ENCODE results near the gene SLC1A2.

SLC1A2 gene

GRCh38 chr11:35338921-35339320, 80.4 kb downstream of the SLC1A2 start:
- Mint-ChIP-seq H3K36me3 (ENCODE audit: low read depth) (no peaks in the 10 kb centered on the region), H3K4me3 (no peak overlapping the region), H3K4me1 (peaks cover 44% of the 10 kb centered on the region), H3K27ac (no peak overlapping the region), H3K27me3 (peaks cover 2% of the 10 kb centered on the region), H3K9me3 (no peaks in the 10 kb centered on the region)
- ATAC-seq: no peak
- DNase-seq: no peak

- H3K4me3 Mint-ChIP-seq: no peak overlapping the region
- no peaks in the 10 kb centered on the region for H3K36me3 Mint-ChIP-seq (ENCODE audit: low read depth)
- H3K4me1 Mint-ChIP-seq: peaks cover 35% of the 10 kb centered on the region
- H3K27me3 Mint-ChIP-seq: peaks cover 2% of the 10 kb centered on the region
- no peak for ATAC-seq
- no peak for DNase-seq
- H3K9me3 Mint-ChIP-seq: no peaks in the 10 kb centered on the region
- no peak overlapping the region for H3K27ac Mint-ChIP-seq
Observed at GRCh38 chr11:35337914-35338305, 81.4 kb downstream of the SLC1A2 start.

- H3K27me3 Mint-ChIP-seq: peaks cover 2% of the 10 kb centered on the region
- no peak for DNase-seq
- ATAC-seq: peak; percentile 96
- H3K36me3 Mint-ChIP-seq (ENCODE audit: low read depth): no peaks in the 10 kb centered on the region
- H3K9me3 Mint-ChIP-seq: no peaks in the 10 kb centered on the region
- H3K4me1 Mint-ChIP-seq: peaks cover 35% of the 10 kb centered on the region
- H3K4me3 Mint-ChIP-seq: no peak overlapping the region
- H3K27ac Mint-ChIP-seq: peak overlapping the region; percentile 19
Observed at GRCh38 chr11:35337136-35337913, 82.0 kb downstream of the SLC1A2 start.

- Mint-ChIP-seq H3K4me1 (peaks cover 35% of the 10 kb centered on the region), H3K9me3 (no peaks in the 10 kb centered on the region), H3K27me3 (no peaks in the 10 kb centered on the region), H3K36me3 (ENCODE audit: low read depth) (no peaks in the 10 kb centered on the region), H3K27ac (peak overlapping the region; percentile 19), H3K4me3 (no peak overlapping the region)
- DNase-seq (no peak), ATAC-seq (no peak)
Observed at GRCh38 chr11:35336726-35337125, 82.6 kb downstream of the SLC1A2 start.

GRCh38 chr11:35335226-35335625, 84.1 kb downstream of the SLC1A2 start:
- no peak for ATAC-seq
- no peak overlapping the region for H3K27ac Mint-ChIP-seq
- H3K36me3 Mint-ChIP-seq (ENCODE audit: low read depth): peaks cover 2% of the 10 kb centered on the region
- no peaks in the 10 kb centered on the region for H3K27me3 Mint-ChIP-seq
- no peak for DNase-seq
- no peaks in the 10 kb centered on the region for H3K9me3 Mint-ChIP-seq
- no peak overlapping the region for H3K4me3 Mint-ChIP-seq
- H3K4me1 Mint-ChIP-seq: peaks cover 50% of the 10 kb centered on the region

- DNase-seq (no peak), ATAC-seq (no peak)
- Mint-ChIP-seq H3K27ac (no peak overlapping the region), H3K36me3 (ENCODE audit: low read depth) (peaks cover 2% of the 10 kb centered on the region), H3K9me3 (no peaks in the 10 kb centered on the region), H3K4me1 (peaks cover 56% of the 10 kb centered on the region), H3K27me3 (no peaks in the 10 kb centered on the region), H3K4me3 (no peak overlapping the region)
Observed at GRCh38 chr11:35334385-35335090, 84.8 kb downstream of the SLC1A2 start.

- Mint-ChIP-seq H3K9me3 (no peaks in the 10 kb centered on the region), H3K36me3 (ENCODE audit: low read depth) (peaks cover 2% of the 10 kb centered on the region), H3K27ac (no peak overlapping the region), H3K4me1 (peaks cover 50% of the 10 kb centered on the region), H3K27me3 (no peaks in the 10 kb centered on the region), H3K4me3 (no peak overlapping the region)
- ATAC-seq: no peak
- no peak for DNase-seq
Observed at GRCh38 chr11:35332524-35332923, 86.8 kb downstream of the SLC1A2 start.

- Mint-ChIP-seq H3K27me3 (no peaks in the 10 kb centered on the region), H3K4me3 (no peak overlapping the region), H3K27ac (peak overlapping the region; percentile 40), H3K4me1 (peaks cover 40% of the 10 kb centered on the region), H3K36me3 (ENCODE audit: low read depth) (peaks cover 2% of the 10 kb centered on the region), H3K9me3 (no peaks in the 10 kb centered on the region)
- ATAC-seq (peak; percentile 43), DNase-seq (no peak)
Observed at GRCh38 chr11:35330931-35331330, 88.4 kb downstream of the SLC1A2 start.

GRCh38 chr11:35330156-35330889, 89.0 kb downstream of the SLC1A2 start:
- H3K9me3 Mint-ChIP-seq: peaks cover 2% of the 10 kb centered on the region
- no peaks in the 10 kb centered on the region for H3K27me3 Mint-ChIP-seq
- peaks cover 2% of the 10 kb centered on the region for H3K36me3 Mint-ChIP-seq (ENCODE audit: low read depth)
- peak overlapping the region; percentile 40 for H3K27ac Mint-ChIP-seq
- no peak for DNase-seq
- H3K4me3 Mint-ChIP-seq: no peak overlapping the region
- peaks cover 40% of the 10 kb centered on the region for H3K4me1 Mint-ChIP-seq
- ATAC-seq: no peak

GRCh38 chr11:35327829-35328228, 91.5 kb downstream of the SLC1A2 start:
- Mint-ChIP-seq H3K4me3 (no peak overlapping the region), H3K4me1 (peaks cover 28% of the 10 kb centered on the region), H3K27ac (no peak overlapping the region), H3K27me3 (no peaks in the 10 kb centered on the region), H3K9me3 (peaks cover 4% of the 10 kb centered on the region), H3K36me3 (ENCODE audit: low read depth) (peaks cover 2% of the 10 kb centered on the region)
- no peak for DNase-seq
- no peak for ATAC-seq

- Mint-ChIP-seq H3K36me3 (ENCODE audit: low read depth) (no peaks in the 10 kb centered on the region), H3K4me3 (no peak overlapping the region), H3K9me3 (peaks cover 4% of the 10 kb centered on the region), H3K27ac (no peak overlapping the region), H3K4me1 (peaks cover 20% of the 10 kb centered on the region), H3K27me3 (no peaks in the 10 kb centered on the region)
- no peak for DNase-seq
- ATAC-seq: no peak
Observed at GRCh38 chr11:35326266-35326879, 93.0 kb downstream of the SLC1A2 start.

- no peak for ATAC-seq
- Mint-ChIP-seq H3K36me3 (ENCODE audit: low read depth) (no peaks in the 10 kb centered on the region), H3K4me3 (no peak overlapping the region), H3K27ac (no peak overlapping the region), H3K27me3 (no peaks in the 10 kb centered on the region), H3K9me3 (peaks cover 4% of the 10 kb centered on the region), H3K4me1 (peaks cover 9% of the 10 kb centered on the region)
- no peak for DNase-seq
Observed at GRCh38 chr11:35324981-35325380, 94.4 kb downstream of the SLC1A2 start.

GRCh38 chr11:35324183-35324886, 95.0 kb downstream of the SLC1A2 start:
- ATAC-seq: no peak
- Mint-ChIP-seq H3K27me3 (no peaks in the 10 kb centered on the region), H3K9me3 (peaks cover 4% of the 10 kb centered on the region), H3K27ac (no peak overlapping the region), H3K4me3 (no peak overlapping the region), H3K36me3 (ENCODE audit: low read depth) (no peaks in the 10 kb centered on the region), H3K4me1 (peaks cover 9% of the 10 kb centered on the region)
- no peak for DNase-seq

Data from activated naive CD8-positive, alpha-beta T cell treated with anti-CD3 and anti-CD28 coated beads, Interleukin-2, amount 50 U/mL, for 24 hours (primary cell).